VCaP (cell line): ENCODE results near the gene DOCK4.

Experiments
- H3K27ac ChIP-seq: fragments of 450-650 bp; 2 replicates; pipeline ENCODE4 v1.5.1; 2017
- TF ChIP-seq, protein P1 (sequence below): fragments of 450-650 bp; conservative IDR thresholded peaks from 2 replicates; pipeline ENCODE4 v1.5.1; 2017; ENCODE audit warnings: mild to moderate bottlenecking, moderate library complexity

The DOCK4 gene

DNA sequence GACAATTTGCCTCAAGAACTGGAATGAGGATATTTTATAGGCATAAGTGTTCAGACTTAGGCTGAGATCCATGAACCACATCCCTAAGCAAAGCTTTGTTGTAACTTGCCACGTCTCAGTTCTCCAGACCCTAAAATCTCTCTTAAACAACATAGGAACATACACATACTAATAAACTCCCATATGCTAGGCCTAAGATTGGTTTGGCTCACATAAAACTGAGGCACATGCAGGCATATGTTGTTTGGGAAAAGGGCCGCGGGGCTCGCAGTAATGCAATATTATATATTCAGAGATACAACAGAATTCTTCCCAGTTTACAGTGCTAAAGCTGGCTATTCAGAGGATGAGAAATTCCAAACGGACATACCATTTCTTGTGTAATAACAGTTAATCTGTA is 61.0 kb downstream of the DOCK4 start:
- TF ChIP-seq, protein P1, sequence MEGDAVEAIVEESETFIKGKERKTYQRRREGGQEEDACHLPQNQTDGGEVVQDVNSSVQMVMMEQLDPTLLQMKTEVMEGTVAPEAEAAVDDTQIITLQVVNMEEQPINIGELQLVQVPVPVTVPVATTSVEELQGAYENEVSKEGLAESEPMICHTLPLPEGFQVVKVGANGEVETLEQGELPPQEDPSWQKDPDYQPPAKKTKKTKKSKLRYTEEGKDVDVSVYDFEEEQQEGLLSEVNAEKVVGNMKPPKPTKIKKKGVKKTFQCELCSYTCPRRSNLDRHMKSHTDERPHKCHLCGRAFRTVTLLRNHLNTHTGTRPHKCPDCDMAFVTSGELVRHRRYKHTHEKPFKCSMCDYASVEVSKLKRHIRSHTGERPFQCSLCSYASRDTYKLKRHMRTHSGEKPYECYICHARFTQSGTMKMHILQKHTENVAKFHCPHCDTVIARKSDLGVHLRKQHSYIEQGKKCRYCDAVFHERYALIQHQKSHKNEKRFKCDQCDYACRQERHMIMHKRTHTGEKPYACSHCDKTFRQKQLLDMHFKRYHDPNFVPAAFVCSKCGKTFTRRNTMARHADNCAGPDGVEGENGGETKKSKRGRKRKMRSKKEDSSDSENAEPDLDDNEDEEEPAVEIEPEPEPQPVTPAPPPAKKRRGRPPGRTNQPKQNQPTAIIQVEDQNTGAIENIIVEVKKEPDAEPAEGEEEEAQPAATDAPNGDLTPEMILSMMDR: no peak
- H3K27ac ChIP-seq: no peak overlapping the region

DNA sequence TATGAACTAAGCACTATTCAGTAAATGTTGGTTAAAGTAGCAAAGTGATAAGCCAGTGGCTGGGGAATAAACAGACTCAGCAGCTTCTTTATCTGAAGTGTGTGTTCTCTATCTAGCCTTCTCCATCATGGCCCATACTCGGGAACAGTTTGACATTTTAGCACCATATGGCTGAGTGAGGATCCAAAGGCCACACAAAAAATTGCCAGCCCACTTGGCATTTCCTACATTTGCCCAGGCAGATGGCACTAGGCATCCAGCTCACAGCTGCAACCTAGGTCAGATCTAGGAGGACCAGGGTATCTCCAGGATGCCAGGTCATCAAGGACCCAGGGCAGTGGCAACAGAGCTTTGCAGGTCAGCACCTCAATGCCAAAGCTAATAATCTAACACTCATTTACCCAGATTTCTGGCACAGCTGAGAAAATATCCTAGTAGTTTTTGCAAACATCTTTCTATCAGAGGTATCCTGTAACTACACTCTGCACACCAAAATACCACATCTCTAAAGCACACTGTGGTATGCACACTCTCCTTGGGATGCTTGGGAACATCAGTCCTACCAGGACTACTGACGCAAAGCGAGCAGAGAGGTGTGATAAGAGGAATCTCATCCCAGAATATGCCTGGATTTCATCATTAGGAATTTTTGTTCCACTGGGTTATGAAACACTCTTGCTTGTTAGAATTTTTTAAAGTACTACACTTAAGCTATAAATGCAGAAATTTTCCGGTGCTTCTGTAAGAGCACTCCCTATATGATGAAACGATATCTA is 61.7 kb downstream of the DOCK4 start:
- H3K27ac ChIP-seq: no peak overlapping the region
- TF ChIP-seq, protein P1: no peak

DNA sequence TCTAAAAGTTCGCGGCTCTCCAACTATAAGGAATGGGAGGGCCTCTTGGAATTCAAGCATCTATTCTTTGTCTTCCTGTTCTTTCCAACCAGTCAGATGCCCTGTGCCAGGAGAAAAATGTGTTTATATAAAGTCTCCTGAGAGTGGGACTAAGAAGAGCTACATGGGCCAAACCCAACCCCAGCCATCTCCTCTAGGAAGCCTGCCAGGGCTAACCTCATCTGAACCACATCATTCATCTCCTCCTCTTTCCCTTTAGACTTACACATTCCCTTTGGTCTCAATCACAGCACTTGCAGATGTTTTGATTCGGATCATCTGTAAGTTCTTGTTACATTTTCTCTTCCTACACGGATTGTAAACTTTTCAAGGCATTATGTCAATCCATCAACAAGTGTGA is 62.6 kb downstream of the DOCK4 start:
- TF ChIP-seq, protein P1: no peak
- no peak overlapping the region for H3K27ac ChIP-seq

DNA sequence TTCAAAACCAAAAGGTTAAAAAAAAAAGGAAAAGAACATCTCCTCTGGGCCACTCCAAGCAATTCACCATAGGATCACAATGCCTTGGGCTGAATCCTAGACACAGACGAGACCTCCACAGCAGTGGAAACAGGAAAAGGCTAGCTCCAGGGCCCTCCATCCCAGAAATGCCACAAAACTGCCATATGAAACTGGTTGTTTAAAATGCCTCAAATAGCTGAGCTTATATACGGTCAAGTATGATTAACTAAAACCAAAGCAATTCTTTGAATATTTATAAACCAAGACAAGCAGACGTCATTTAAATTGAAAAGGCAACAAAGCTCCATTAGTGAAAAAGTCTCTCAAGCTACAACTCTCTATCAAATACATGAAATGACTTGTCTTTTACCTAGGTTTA is 63.1 kb downstream of the DOCK4 start:
- H3K27ac ChIP-seq: no peak overlapping the region
- TF ChIP-seq, protein P1: no peak

DNA sequence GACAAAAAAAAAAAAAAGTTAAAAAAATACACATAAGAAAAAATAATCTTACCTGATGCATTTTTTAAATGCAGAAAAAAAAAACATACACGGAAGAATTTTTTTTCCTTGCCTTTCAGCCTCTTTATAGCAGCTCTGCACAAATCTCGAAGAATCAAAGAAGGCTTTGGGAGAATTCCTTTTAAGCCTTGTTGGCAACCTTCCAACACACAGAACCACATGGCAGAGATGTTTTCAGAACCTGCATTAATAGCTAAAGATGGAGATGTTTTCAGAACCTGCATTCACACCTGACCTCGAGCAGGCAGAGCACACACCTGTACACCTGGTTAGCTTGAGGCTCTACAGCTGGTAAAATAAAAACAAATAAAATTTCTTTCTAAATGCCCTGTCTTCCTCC is 65.6 kb downstream of the DOCK4 start:
- TF ChIP-seq, protein P1: no peak

DNA sequence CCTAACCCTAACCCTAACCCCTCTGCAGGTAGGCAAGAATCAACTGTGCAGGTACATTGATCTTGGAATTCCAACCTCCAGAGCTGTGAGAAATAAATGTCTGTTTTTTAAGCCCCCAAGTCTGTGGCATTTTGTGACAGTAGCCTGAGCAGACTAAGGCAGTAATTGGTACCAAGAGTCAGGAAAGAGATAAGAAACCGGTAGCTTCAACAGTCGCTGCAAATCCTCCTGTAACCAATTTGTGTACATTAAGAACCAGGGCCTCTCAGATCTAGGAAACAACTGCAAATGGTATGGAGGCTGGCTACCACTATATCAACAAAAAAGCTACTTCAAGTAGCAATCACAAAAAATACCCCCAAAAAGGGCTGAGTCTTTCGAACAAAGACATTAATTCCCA is 67.3 kb downstream of the DOCK4 start:
- H3K27ac ChIP-seq: no peak overlapping the region
- TF ChIP-seq, protein P1: no peak

More for the DNA sequence above, 65.6 kb downstream of the DOCK4 start:
- no peak overlapping the region for H3K27ac ChIP-seq

DNA sequence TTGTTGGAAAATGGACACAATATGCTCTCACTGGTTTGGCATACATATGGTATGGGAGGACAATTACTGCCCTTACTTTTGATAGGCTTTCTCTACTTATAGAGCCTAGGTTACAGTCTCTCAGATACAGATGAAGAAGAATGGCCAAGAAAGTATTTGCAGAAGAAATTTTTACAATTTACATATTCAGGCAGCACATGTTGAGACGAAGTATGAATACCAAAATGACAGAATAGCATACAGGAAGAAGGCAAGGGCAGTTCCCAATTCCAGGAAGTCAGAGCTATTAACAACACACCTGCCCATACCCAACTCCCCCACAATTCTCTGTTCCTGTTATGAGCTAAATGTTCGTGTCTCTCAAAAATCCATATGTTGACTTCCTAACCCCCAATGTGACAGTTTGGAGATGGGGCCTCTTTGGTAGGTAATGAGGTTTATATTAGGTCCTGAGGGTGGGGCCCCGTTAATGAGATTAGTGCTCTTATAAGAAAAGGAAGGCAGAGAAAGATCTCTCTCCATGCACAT is 67.8 kb downstream of the DOCK4 start:
- H3K27ac ChIP-seq: peak overlapping the region; percentile 55
- TF ChIP-seq, protein P1: no peak
